GM18873 (cell line): Measurements from ENCODE around the gene TAPBPL.
A peak's percentile ranks its signal among the peaks of the same experiment; 100 is the strongest.
"Not testable (repeated sequence)": the region's sequence is repeated elsewhere in the genome, so short reads cannot be mapped to it uniquely, and the experiment has no call there.

ENCODE experiments used
- ATAC-seq: cut with Tn5 transposase; IDR thresholded peaks from one replicate; pipeline ENCODE4 v1.9.1; 2021; ENCODE audit warnings: mild to moderate bottlenecking, moderate library complexity, moderate number of reproducible peaks; ENCODE audit not compliant: unreplicated experiment, low FRiP score

The TAPBPL gene

DNA sequence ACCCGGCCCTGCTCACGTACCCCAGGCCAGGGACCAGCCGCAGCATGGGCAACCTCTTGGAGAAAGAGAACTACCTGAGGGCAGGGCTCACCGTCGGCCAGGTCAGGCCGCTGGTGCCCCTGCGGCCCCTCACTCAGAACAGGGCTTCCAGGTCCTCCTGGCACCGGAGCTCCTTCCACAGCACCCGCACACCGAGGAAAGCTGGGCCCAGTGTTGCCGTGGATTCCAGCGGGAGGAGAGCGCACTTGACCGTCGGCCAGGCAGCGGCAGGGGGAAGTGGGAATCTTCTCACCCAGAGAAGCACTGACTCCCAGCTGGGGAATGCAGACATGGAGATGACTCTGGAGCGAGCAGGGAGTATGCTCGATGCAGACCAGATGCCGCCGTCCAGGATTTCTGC is 26.6 kb downstream of the TAPBPL start:
- no peak for ATAC-seq

DNA sequence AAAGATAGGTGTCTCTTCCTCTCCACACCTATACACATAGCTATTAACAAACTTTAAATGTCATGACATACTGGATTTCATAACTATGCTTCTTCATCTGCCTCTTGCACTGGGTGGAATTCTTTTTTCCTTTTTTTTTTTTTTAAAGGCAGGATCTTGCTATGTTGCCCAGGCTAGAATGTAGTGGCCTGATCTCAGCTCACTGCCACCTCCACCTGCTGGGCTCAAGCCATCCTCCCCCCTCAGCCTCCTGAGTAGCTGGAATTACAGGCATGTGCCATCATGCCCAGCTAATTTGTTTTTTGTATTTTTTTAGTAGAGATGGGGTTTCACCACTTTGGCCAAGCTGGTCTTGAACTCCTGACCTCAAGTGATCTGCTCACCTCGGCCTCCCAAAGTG is 36.4 kb downstream of the TAPBPL start:
- ATAC-seq: no peak

DNA sequence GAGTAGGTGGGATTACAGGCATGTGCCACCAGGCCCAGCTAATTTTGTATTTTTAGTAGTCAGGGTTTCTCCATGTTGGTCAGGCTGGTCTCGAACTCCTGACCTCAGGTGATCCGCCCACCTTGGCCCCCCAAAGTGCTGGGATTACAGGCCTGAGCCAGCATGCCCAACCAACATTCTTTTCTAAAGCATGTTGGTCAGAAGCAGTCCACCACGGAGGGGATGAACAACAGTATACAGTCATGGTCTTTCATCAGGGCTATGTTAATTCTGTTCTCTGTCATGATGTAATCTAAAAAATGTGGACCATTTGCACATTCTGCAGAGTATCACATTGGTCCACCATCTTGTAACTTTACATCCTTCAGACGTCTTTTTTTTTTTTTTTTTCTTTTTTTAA is 37.6 kb downstream of the TAPBPL start:
- no peak for ATAC-seq

DNA sequence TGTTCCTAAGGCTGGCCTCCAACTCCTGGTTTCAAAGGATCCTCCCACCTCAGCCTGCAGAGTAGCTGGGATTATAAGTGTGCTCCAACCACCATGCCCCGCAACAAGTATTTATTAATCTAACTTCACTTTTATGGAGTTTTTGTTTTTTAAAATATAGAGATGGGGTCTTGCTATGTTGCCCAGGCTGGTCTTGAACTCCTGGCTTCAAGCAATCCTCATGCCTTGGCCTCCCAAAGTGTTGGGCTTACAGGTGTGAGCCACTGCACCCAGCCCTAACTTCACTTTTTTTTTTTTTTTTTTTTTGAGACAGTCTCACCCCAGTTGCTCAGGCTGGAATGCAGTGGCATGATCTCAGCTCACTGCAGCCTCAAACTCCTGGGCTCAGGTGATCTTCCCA is 38.8 kb downstream of the TAPBPL start:
- ATAC-seq: not testable (repeated sequence)

DNA sequence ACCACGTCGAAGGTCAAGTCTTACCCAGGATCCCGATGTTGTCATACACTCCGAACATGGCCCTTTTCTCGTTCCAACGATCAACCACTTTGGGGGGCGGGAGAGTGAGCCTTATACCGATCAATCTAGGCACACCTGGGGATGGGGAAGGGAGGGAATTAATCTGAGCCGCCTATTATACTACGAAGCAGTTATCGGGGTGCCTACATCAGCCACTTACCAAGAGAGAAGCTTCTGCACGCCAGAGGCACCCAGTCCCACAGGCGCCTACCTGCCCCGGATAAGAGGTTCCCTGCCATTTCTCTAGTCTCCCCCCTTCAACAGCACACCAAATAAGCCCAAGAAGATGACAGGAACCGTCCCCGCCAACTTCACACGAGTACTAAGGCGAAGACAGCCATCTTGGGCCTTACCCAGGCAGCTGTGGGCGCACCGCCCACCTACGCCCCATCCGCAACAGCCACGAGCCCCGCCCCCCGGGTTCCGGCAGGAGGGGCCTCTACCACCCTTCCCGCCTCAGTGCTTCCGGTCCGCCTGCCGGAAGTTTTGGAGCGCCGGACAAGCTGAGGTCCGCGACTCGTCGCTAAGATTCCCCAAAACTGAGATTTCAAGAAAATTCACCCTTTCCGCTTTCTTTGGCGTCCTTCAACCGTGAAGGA is 41.1 kb downstream of the TAPBPL start, which contains the start of gene MRPL51:
Gene MRPL51 (minus strand): TSS at position 425 of the 659 bp plus-strand sequence. CDS start 126 bp downstream, at position 299.
- ATAC-seq: peak; percentile 46

DNA sequence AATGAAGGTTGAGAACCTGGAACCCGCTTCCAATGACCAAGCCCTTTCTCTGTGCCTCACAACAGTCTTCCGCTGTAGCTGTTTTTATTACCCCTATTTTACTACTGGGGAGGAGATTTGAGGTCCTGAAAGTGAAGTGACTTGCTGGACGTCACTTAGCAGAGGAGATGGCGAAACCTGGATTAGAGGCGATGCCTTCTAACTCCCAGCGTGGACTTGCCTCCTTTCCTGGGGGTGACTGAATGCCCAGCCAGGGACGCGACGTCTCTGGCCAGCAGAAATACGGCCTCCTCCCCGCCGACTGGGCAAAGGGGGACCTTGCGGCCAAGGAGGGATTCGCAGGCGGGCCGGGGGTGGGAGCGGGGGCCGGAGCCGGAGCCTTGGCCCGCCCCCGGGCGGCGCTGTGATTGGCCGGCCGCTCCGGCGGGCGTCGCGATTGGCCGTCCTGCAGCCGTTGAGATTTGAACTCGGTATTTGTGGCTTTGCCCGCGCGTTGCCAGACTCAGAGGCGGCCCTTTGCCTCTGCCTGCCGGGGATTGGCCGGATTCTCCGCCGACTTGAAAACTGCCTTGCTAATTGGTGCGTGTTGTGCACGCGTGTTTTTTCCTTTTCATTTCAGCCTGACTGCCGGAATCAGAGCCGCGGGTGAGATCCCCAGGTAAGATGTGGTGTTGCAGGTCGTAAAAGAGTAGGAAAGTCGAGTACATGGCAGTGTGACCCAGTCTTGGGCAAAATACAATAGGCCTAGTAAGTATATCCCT is 41.8 kb downstream of the TAPBPL start, which contains the start of gene NCAPD2:
Gene NCAPD2 (plus strand): TSS at position 606 of the 761 bp plus-strand sequence. CDS start 997 bp downstream, outside the sequence.
- ATAC-seq: peak; percentile 70

DNA sequence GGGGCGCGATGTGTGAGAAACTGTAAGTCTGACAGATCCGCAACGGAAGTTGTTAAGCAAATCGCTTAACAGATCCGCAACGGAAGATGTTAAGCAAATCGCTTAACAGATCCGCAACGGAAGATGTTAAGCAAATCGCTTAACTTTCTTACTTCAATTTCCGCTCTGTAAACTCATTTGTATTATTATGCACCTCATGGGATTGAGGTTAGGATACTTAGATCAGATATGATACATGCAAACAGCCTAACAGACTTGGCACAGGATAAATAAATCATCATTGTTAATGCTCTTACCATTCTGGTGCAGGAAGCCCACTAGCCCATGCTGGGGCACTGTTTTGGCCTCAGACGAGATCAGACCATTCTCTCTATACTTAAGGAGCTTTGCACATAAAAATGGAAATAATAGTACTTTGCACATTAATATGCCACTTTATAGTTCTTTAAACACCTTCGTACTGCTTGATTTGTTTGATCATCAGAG is 42.5 kb downstream of the TAPBPL start:
- no peak for ATAC-seq

DNA sequence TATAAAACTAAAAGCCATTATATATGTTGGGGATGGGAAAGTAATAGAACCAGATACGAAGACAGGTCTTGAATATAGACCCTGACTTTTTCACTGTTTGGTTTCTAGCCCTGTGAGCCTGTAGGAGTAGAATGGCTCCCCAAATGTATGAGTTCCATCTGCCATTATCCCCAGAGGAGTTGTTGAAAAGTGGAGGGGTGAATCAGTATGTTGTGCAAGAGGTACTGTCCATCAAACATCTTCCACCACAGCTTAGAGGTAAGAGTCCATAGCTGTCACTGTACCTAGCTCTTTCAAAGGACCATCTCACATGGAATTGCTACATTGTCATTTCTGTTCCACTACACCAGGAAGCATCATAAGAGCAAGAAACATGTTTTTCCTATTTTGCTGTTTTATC is 43.1 kb downstream of the TAPBPL start:
- ATAC-seq: no peak

DNA sequence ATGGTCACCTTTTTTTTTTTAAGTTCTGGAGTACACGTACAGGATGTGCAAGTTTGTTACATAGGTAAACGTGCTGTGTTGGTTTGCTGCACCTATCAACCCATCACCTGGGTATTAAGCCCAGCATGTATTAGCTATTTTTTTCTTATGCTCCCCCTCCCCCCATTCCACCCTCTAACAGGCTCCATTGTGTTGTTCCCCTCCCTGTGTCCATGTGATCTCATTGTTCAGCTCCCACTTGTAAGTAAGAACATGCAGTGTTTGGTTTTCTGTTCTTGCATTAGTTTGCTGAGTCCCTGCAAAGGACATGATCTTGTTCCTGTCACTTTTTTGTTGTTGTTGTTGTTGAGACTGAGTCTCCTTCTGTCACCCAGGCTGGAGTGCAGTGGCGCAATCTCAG is 45.4 kb downstream of the TAPBPL start:
- not testable (repeated sequence) for ATAC-seq

DNA sequence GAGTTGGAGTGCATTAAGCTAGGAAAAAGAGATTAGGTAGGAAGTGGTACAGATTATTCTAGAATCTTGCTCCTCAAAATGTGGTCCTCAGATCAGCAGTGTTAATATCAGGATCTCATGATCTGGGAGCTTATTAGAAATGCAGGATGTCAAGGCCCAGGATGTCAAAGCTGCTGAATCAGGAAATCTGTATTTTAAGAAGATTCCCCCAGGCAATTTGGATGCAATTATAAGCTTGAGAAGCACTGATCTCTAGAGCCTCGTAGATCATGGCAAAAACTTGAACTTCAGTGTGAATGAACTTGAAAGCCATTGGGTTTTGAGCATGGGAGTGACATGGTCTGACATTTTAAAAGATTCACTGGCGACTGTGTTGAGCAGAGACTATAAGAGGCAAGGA is 48.6 kb downstream of the TAPBPL start:
- ATAC-seq: no peak

DNA sequence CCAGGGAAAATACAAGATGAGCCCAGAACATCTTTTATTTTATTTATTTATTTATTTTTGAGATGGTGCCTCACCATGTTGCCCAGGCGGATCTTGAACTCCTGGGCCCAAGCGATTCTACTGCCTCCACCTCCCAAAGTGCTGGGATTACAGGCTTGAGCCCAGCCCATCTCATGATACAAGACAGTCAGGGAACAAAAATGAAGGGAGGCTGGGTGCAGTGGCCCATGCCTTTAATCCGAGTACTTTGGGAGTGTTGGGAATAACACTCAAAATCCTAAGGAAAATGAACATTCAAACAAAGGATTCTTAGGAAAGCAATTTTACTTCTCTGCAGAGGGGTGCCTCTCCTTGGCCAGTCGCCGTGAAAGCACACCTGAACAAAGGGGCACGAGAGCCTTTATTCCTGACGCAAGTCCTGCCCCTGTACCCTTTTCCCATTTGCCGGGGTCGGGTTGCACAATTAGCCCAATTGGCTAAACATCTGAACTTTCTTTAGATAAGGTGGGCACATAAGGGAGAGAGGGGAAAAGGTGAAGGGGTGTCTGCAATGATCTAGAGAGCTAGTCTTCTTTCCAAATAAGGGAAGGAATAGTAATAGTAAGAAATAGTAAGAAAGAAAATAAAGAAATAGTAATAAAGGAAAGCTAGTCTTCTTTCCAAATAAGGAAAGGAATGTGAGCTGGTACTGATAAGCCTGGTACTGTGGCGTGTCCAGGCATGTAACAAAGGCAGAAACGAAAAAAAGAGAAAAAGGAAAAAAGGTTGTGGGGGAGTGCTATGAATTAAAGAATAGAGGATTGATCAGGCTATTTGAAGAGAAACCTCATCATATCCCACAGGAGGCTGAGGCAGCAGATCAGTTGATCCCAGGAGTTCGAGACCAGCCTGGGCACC is 55.5 kb downstream of the TAPBPL start:
- no peak for ATAC-seq

DNA sequence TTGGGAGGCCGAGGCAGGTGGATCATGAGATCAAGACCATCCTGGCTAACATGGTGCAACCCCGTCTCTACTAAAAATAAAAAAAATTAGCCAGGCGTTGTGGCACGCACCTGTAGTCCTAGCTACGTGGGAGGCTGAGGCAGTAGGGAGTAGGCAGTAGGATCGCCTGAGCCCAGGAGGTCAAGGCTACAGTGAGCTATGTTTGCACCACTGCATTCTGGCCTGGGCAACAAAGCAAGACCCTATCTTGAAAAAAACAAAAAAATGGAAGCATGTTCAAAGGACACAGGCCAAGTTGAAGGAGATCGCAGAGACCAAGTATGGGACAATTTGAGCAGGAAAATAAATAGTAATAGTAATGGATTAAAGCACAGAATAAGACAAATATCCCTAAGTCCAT is 56.2 kb downstream of the TAPBPL start:
- no peak for ATAC-seq
